NT2/D1 (cell line): ENCODE results near the gene ROR2.

Experiments
- SUZ12 ChIP-seq: IDR thresholded peaks from 2 replicates; pipeline ENCODE4 v1.6.1; 2011; ENCODE audit not compliant: insufficient read length, insufficient read depth; ENCODE audit errors: extremely low read depth
- YY1 ChIP-seq: IDR thresholded peaks from 2 replicates; pipeline ENCODE4 v1.6.1; 2011; ENCODE audit not compliant: insufficient read length, insufficient read depth
- ZNF274 ChIP-seq: IDR thresholded peaks from 2 replicates; pipeline ENCODE4 v1.6.1; 2011; ENCODE audit warnings: mild to moderate bottlenecking, low read depth, low read length

DNA sequence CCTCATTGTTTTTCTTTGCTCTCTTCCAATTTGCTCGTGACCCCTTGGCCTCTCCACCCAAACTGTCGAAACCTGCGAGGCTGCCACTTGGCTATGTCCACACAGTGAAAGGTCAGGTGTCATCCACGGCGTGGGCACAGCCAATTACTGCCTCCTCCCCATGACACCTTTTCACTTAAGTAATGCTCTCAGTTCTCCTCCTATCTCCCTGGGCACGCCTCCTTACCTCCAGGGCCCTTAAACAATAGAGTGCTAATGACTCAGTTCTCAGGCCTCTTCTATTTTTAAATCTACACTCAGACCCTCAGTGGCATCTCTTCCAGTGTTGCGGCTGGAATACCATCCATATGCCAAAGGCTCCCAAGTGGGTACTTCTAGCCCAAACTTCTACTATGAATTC lies 256.8 kb downstream of the ROR2 start:
- TF ChIP-seq SUZ12 (no peak), ZNF274 (no peak), YY1 (no peak)
